Measurements from ENCODE around the gene ACCSL. TPM values are rescaled to one million over a fixed set of nuclear protein-coding genes. Genes with fewer than 3 reads are reported as not detected.

Gene ACCSL
- total RNA-seq, 1 experiment from 2014 or later = not detected

- Histone ChIP-seq H3K79me2 (ENCODE audit: low read depth) (peaks cover 12% of the 10 kb centered on the region), H2AFZ (no peak overlapping the region), H3F3A (ENCODE audit: insufficient read depth, low read depth) (no peaks in the 10 kb centered on the region; the same call in 1 of the 2 replicates), H4K20me1 (ENCODE audit: insufficient read depth) (peaks cover 18% of the 10 kb centered on the region), H3K36me3 (ENCODE audit: low read depth) (no peaks in the 10 kb centered on the region; the same call in 1 of the 2 replicates), H3K4me1 (replicated peaks; ENCODE audit: insufficient read depth) (no peaks in the 10 kb centered on the region), H3K27ac (no peak overlapping the region), H3K27me3 (ENCODE audit: insufficient read depth, low read depth) (no peaks in the 10 kb centered on the region), H3K9me2 (ENCODE audit: insufficient read depth) (no peaks in the 10 kb centered on the region), H3K4me3 (no peak overlapping the region), H3K9me3 (ENCODE audit: insufficient read depth, low read depth) (no peaks in the 10 kb centered on the region), H3K4me2 (no peak overlapping the region)
- DNase-seq = no peak
- ChIA-PET POLR2A (ENCODE audit: unreplicated experiment) (interaction anchor here (0.5 to 0.6 kb wide), 2 partner anchors 34 to 432 kb away, joined by 3 to 5 read pairs; no protein-coding TSS in a partner anchor), CTCF (interaction anchor here (0.5 to 1.7 kb wide), 2 partner anchors 10 to 15 kb away, joined by 3 to 5 read pairs; no protein-coding TSS in a partner anchor)
- BruUV-seq (replicated peaks) = no TSS peak
- intact Hi-C loops (cut with micrococcal nuclease; ENCODE audit: unreplicated experiment) = no loop called here
- TF ChIP-seq CTCF (conservative IDR thresholded peaks at IDR 0.05) = no peak; the same call in 1 of the 2 replicates
- no peak for TF ChIP-seq EZH2 (IDR thresholded peaks at IDR 0.05; ENCODE audit: low read depth)
Measured at GRCh38 chr11:44104481-44105294, 56.9 kb downstream of the ACCSL start.

GRCh38 chr11:44108260-44108659, 60.5 kb downstream of the ACCSL start:
- TF ChIP-seq EZH2 (IDR thresholded peaks at IDR 0.05; ENCODE audit: low read depth) = no peak
- TF ChIP-seq CTCF (conservative IDR thresholded peaks at IDR 0.05) = no peak
- H3K79me2 ChIP-seq (ENCODE audit: low read depth) = peaks cover 8% of the 10 kb centered on the region; the same call in 1 of the 2 replicates
- no peaks in the 10 kb centered on the region for H3K4me1 ChIP-seq (replicated peaks; ENCODE audit: insufficient read depth)
- H3K27me3 ChIP-seq (ENCODE audit: insufficient read depth, low read depth) = no peaks in the 10 kb centered on the region
- CTCF ChIA-PET = no interaction called here
- H3K9me2 ChIP-seq (ENCODE audit: insufficient read depth) = no peaks in the 10 kb centered on the region
- no peak overlapping the region for H3K4me2 ChIP-seq
- POLR2A ChIA-PET (ENCODE audit: unreplicated experiment) = no interaction called here
- intact Hi-C loops (cut with micrococcal nuclease; ENCODE audit: unreplicated experiment) = no loop called here
- no peaks in the 10 kb centered on the region for H3K9me3 ChIP-seq (ENCODE audit: insufficient read depth, low read depth)
- no peak overlapping the region for H3K27ac ChIP-seq
- no peaks in the 10 kb centered on the region; the same call in 1 of the 2 replicates for H3K36me3 ChIP-seq (ENCODE audit: low read depth)
- no peak overlapping the region for H2AFZ ChIP-seq
- no peak overlapping the region for H3K4me3 ChIP-seq
- peaks cover 6% of the 10 kb centered on the region for H4K20me1 ChIP-seq (ENCODE audit: insufficient read depth)
- no TSS peak for BruUV-seq (replicated peaks)
- no peak for DNase-seq
- no peaks in the 10 kb centered on the region; the same call in 1 of the 2 replicates for H3F3A ChIP-seq (ENCODE audit: insufficient read depth, low read depth)

Other genes with a start within 250 kb of the ACCSL start
- gene ALKBH3, start 167.2 kb upstream of the ACCSL start, total RNA-seq (2021) = 47.3 and 60.7 TPM in 2 replicates
- not detected in 2 replicates for gene C11orf96, start 105.3 kb upstream of the ACCSL start, total RNA-seq (2021)
- 44.6 and 48.9 TPM in 2 replicates for gene ACCS, start 18.3 kb downstream of the ACCSL start, total RNA-seq (2021)
- gene EXT2, start 47.7 kb downstream of the ACCSL start, total RNA-seq (2021) = 72.4 and 74.8 TPM in 2 replicates

Measured in PC-9 (cell line).